HepG2 (cell line): ENCODE results near the gene IBA57. TPM values are rescaled to one million over a fixed set of nuclear protein-coding genes. Genes with fewer than 3 reads are reported as not detected.

Source experiments
- ATAC-seq: fragments of 200-7000 bp; cut with Tn5 transposase; 3 replicates; pipeline ENCODE4 v1.9.1; 2020; ENCODE audit warnings: mild to moderate bottlenecking, moderate library complexity
- BruUV-seq: library from RNA; stranded (reverse); fragments of 400-500 nt; replicated peaks from 2 replicates; lab custom pipeline; 2021; lab: Mats Ljungman, UMichigan
- CTCF ChIA-PET: fragments of 300-600 bp; formaldehyde crosslinking; extraction: SDS; loops from one replicate; lab custom pipeline; 2021; ENCODE audit warnings: low total read pairs, inconsistent platforms, low intra/inter-chr PET ratio; lab: Yijun Ruan, JAX
- POLR2A ChIA-PET: fragments of 350-600 bp; sonication (Branson Sonifier 250); formaldehyde crosslinking; loops from one replicate; lab custom pipeline; 2020; ENCODE audit warnings: antibody characterized with exemption, inconsistent platforms; lab: Yijun Ruan, JAX
- DNase-seq: peaks from one replicate; pipeline ENCODE4 v3.0.0-alpha.2; 2015; ENCODE audit warnings: low spot score
- FAIRE-seq: peaks from 3 replicates; lab custom pipeline; 2011; peaks lifted over from hg19 to GRCh38; lab: Jason Lieb, UNC
- H2AFZ ChIP-seq: one replicate; pipeline ENCODE4 v1.6.1; 2011; ENCODE audit warnings: low read length, inconsistent platforms
- H3K27ac ChIP-seq: fragments of 300-600 bp; 3 replicates; pipeline ENCODE4 v1.8.0; 2011; ENCODE audit warnings: mixed run types, mild to moderate bottlenecking, mixed read lengths, low read length, inconsistent platforms; ENCODE audit not compliant: insufficient read depth; ENCODE audit errors: extremely low read length
- H3K27me3 ChIP-seq, 2 experiments: fragments of 200-600 bp in 1 of 2; 2 replicates in 1 of 2; 3 replicates in 1 of 2; pipeline versions ENCODE4 v1.6.0 to v1.8.0; 2011; ENCODE audit warnings: low read length in 2 of 2, mild to moderate bottlenecking in 2 of 2, moderate library complexity in 2 of 2, inconsistent platforms in 1 of 2; ENCODE audit not compliant: insufficient read depth in 2 of 2, control insufficient read depth in 1 of 2
- H3K36me3 ChIP-seq, 2 experiments: fragments of 200-600 bp in 1 of 2; replicated peaks in 1 of 2; 2 replicates in 1 of 2; 3 replicates in 1 of 2; pipeline versions ENCODE4 v1.5.1 to v1.8.0; 2011; ENCODE audit warnings: low read length in 2 of 2, inconsistent platforms in 1 of 2; ENCODE audit not compliant: insufficient read depth in 2 of 2, control insufficient read depth in 1 of 2
- H3K4me1 ChIP-seq: 2 replicates; pipeline ENCODE4 v1.5.1; 2012; ENCODE audit warnings: low read length, inconsistent platforms; ENCODE audit not compliant: insufficient read depth
- H3K4me2 ChIP-seq: 2 replicates; pipeline ENCODE4 v1.6.0; 2011; ENCODE audit warnings: low read depth, low read length, inconsistent platforms
- H3K4me3 ChIP-seq, 3 experiments: fragments of 200-600 bp in 1 of 3; sonication (generic), shearing (Covaris generic) in 1 of 3; replicated peaks in 1 of 3; 2 replicates each; pipeline ENCODE4 v1.5.1; 2011 to 2016; ENCODE audit warnings: low read length in 3 of 3, inconsistent platforms in 2 of 3, low read depth in 2 of 3, mild to moderate bottlenecking in 2 of 3, control low read depth in 1 of 3, mixed read lengths in 1 of 3; ENCODE audit not compliant: insufficient read depth in 1 of 3
- H3K79me2 ChIP-seq: one replicate; pipeline ENCODE4 v1.6.1; 2011; ENCODE audit warnings: low read length, inconsistent platforms; ENCODE audit not compliant: insufficient read depth
- H3K9ac ChIP-seq: 2 replicates; pipeline ENCODE4 v1.6.0; 2011; ENCODE audit warnings: mild to moderate bottlenecking, low read depth, low read length, inconsistent platforms; ENCODE audit not compliant: insufficient read depth
- H3K9me3 ChIP-seq: 2 replicates; pipeline ENCODE4 v1.5.1; 2012; ENCODE audit warnings: mild to moderate bottlenecking, low read length
- H4K20me1 ChIP-seq: 2 replicates; pipeline ENCODE4 v1.6.0; 2011; ENCODE audit warnings: inconsistent platforms, mild to moderate bottlenecking, low read length, moderate library complexity; ENCODE audit not compliant: insufficient read depth
- ARID4A ChIP-seq: sonication (generic); formaldehyde crosslinking; IDR thresholded peaks from 2 replicates; pipeline ENCODE4 v1.5.0; 2020; ENCODE audit warnings: mild to moderate bottlenecking, missing genetic modification reagents, borderline replicate concordance
- GABPB1 ChIP-seq: IDR thresholded peaks from 2 replicates; pipeline ENCODE4 v1.6.1; 2016; ENCODE audit warnings: mild to moderate bottlenecking, missing genetic modification reagents, moderate library complexity, missing compliant biosample characterization
- HOXA3 ChIP-seq: sonication (generic); formaldehyde crosslinking; IDR thresholded peaks from 2 replicates; pipeline ENCODE4 v1.5.0; 2020; ENCODE audit warnings: missing genetic modification reagents
- NRL ChIP-seq: sonication (generic); formaldehyde crosslinking; IDR thresholded peaks from 2 replicates; pipeline ENCODE4 v1.5.0; 2020; ENCODE audit warnings: missing genetic modification reagents, mild to moderate bottlenecking, moderate library complexity, borderline replicate concordance
- SP1 ChIP-seq, 2 experiments: fragments of 450-650 bp in 1 of 2; sonication (generic) in 1 of 2; formaldehyde crosslinking in 1 of 2; IDR thresholded peaks; 2 replicates each; pipeline versions ENCODE4 v1.4.0 to v1.6.1; 2016 to 2020; ENCODE audit warnings: missing genetic modification reagents in 1 of 2
- SP4 ChIP-seq: sonication (generic); formaldehyde crosslinking; IDR thresholded peaks from 2 replicates; pipeline ENCODE4 v1.8.1; 2023; ENCODE audit warnings: mild to moderate bottlenecking, missing genetic modification reagents
- XBP1 ChIP-seq: sonication (generic); formaldehyde crosslinking; IDR thresholded peaks from 2 replicates; pipeline ENCODE4 v1.5.0; 2020; ENCODE audit warnings: missing genetic modification reagents
- ZFP91 ChIP-seq: sonication (generic); formaldehyde crosslinking; IDR thresholded peaks from 2 replicates; pipeline ENCODE4 v1.9.0; 2022; ENCODE audit warnings: missing genetic modification reagents, mild to moderate bottlenecking, borderline replicate concordance
- WGBS: methylation state at CpG from one replicate; pipeline ENCODE4 v1.1.6; 2017; ENCODE audit warnings: low lambda C conversion rate; 5-methylcytosine and 5-hydroxymethylcytosine counted together
- in situ Hi-C: cut with HindIII; loops from 2 replicates; pipeline ENCODE4 v1.10.0; 2017; ENCODE audit warnings: low pct_unique_long_range_greater_than_20kb; ENCODE audit not compliant: extremely low pct_ligation_motif_present
- intact Hi-C: fragments of 100-400 bp; cut with micrococcal nuclease; formaldehyde crosslinking; loops from one replicate; pipeline ENCODE4 v1.10.0; 2022; ENCODE audit not compliant: unreplicated experiment
- polyA plus RNA-seq, 8 experiments: library from polyadenylated mRNA; depleted of rRNA in 3 of 8; stranded (reverse) in 7 of 8; unstranded in 1 of 8; fragments of >200 nt; fragmentation: Illumina TruSeq in 4 of 8; extraction: Trizol in 4 of 8; gene quantifications; 2 replicates each; pipeline versions ENCODE4 v1.2.1 to v1.2.3, GENCODE V29; 2011 to 2016; ENCODE audit warnings: low read depth in 4 of 8, missing spikeins in 1 of 8, mixed read lengths in 1 of 8; ENCODE audit not compliant: insufficient read depth in 1 of 8
- total RNA-seq, 5 experiments: library from RNA; depleted of rRNA; stranded (reverse); fragments of >200 nt; fragmentation: Illumina TruSeq; extraction: Trizol; gene quantifications; 2 replicates each; pipeline ENCODE4 v1.2.3, GENCODE V29; 2016; ENCODE audit warnings: low read depth in 1 of 5

The IBA57 gene
- total and polyA plus RNA-seq, 2 of the 13 experiments (the other 11 are each of a cell fraction or from before 2014, with no cell fraction given): 2.3 to 10.2 TPM

- 96% methylated on average over 9 of the region's 52 CpGs for WGBS
- no peaks in the 10 kb centered on the region; a peak in 1 of 5 replicates for H3K27me3 ChIP-seq
- CTCF ChIA-PET: no interaction called here
- 0 out of 2 replicates have a peak, but pooled peaks cover 2% of the 10 kb centered on the region for H4K20me1 ChIP-seq
- H3K4me1 ChIP-seq: no peaks in the 10 kb centered on the region
- TF ChIP-seq SP4 (CRISPR knock-in tag) (peak; percentile 93; the same call in 1 of the 2 replicates), SP1 (IDR thresholded peaks at IDR 0.05) (no peak), SP1 (CRISPR knock-in tag; IDR thresholded peaks at IDR 0.05) (peak; percentile 85), ARID4A (CRISPR knock-in tag) (0 out of 2 replicates have a peak, but pooled peaks have one; percentile 23), XBP1 (CRISPR knock-in tag) (no peak), ZFP91 (peak; percentile 97), GABPB1 (CRISPR knock-in tag) (peak; percentile 1; the same call in 1 of the 2 replicates), HOXA3 (CRISPR knock-in tag) (0 out of 2 replicates have a peak, but pooled peaks have one; percentile 0), NRL (CRISPR knock-in tag) (no peak)
- TF ChIP-seq, all 625 proteins: peak for 6
- FAIRE-seq (no peak), ATAC-seq (peak; percentile 28), DNase-seq (no peak)
- Histone ChIP-seq H3K79me2 (no peaks in the 10 kb centered on the region), H3K9me3 (no peaks in the 10 kb centered on the region), H3K4me2 (no peak overlapping the region), H3K9ac (no peak overlapping the region), H3K36me3 (no peaks in the 10 kb centered on the region; a peak in 1 of 5 replicates), H3K27ac (no peak overlapping the region), H2AFZ (no peak overlapping the region), H3K4me3 (no peak overlapping the region)
- in situ Hi-C loops: loop anchor here (5.0 kb wide), 1 partner anchor 37 kb away; no protein-coding TSS in a partner anchor
- POLR2A ChIA-PET: interaction anchor here (1.2 to 1.8 kb wide), 2 partner anchors 9 to 92 kb away, joined by 3 to 20 read pairs; partner anchors contain the start of genes ARF1 and IBA57
- BruUV-seq: no TSS peak
- intact Hi-C loops: no loop called here
These were observed 9.1 kb downstream of the IBA57 start for GRCh38 chr1:228174482-228175315.
